ENCODE measurements around the gene BET1. TPM values are rescaled to one million over a fixed set of nuclear protein-coding genes. Genes with fewer than 3 reads are reported as not detected.
"Not testable (repeated sequence)": the region's sequence is repeated elsewhere in the genome, so short reads cannot be mapped to it uniquely, and the experiment has no call there.

Gene BET1
- total RNA-seq, 1 donor from 2014 or later = 2.4 TPM

GRCh38 chr7:94028768-94029167 is 24.6 kb upstream of the BET1 start:
- H3K27ac ChIP-seq = no peak overlapping the region
- DNase-seq (ENCODE audit: low spot score in 2 of 2) = no peak
- intact Hi-C loops (cut with DNase I) = no loop called here

GRCh38 chr7:94026619-94027018 is 22.5 kb upstream of the BET1 start:
- H3K4me1 ChIP-seq; H3K27ac ChIP-seq; intact Hi-C loops (cut with DNase I); H3K4me3 ChIP-seq; DNase-seq (ENCODE audit: low spot score in 2 of 2); H3K9me3 ChIP-seq; H3K36me3 ChIP-seq; H3K27me3 ChIP-seq: not testable (repeated sequence)

More at GRCh38 chr7:94028768-94029167, 24.6 kb upstream of the BET1 start:
- no peak overlapping the region for H3K4me3 ChIP-seq
- H3K36me3 ChIP-seq = no peaks in the 10 kb centered on the region
- no peaks in the 10 kb centered on the region for H3K27me3 ChIP-seq
- no peak for TF ChIP-seq CTCF (IDR thresholded peaks at IDR 0.05)
- no peaks in the 10 kb centered on the region for H3K9me3 ChIP-seq
- no peaks in the 10 kb centered on the region for H3K4me1 ChIP-seq

GRCh38 chr7:94022550-94022949 is 18.4 kb upstream of the BET1 start:
- H3K36me3 ChIP-seq = no peaks in the 10 kb centered on the region
- no peaks in the 10 kb centered on the region for H3K27me3 ChIP-seq
- no peak overlapping the region for H3K4me3 ChIP-seq
- no peaks in the 10 kb centered on the region for H3K9me3 ChIP-seq
- TF ChIP-seq CTCF (IDR thresholded peaks at IDR 0.05) = no peak
- no peak for DNase-seq (ENCODE audit: low spot score in 2 of 2)
- H3K4me1 ChIP-seq = no peaks in the 10 kb centered on the region
- intact Hi-C loops (cut with DNase I) = no loop called here
- H3K27ac ChIP-seq = no peak overlapping the region

- no peaks in the 10 kb centered on the region for H3K27me3 ChIP-seq
- no peak overlapping the region for H3K4me3 ChIP-seq
- H3K27ac ChIP-seq = no peak overlapping the region
- no peaks in the 10 kb centered on the region for H3K9me3 ChIP-seq
- TF ChIP-seq CTCF (IDR thresholded peaks at IDR 0.05) = no peak
- no peaks in the 10 kb centered on the region for H3K36me3 ChIP-seq
- no peaks in the 10 kb centered on the region for H3K4me1 ChIP-seq
- no peak for DNase-seq (ENCODE audit: low spot score in 2 of 2)
- intact Hi-C loops (cut with DNase I) = no loop called here
Observed at GRCh38 chr7:94016786-94017185, 12.6 kb upstream of the BET1 start.

GRCh38 chr7:94015538-94015937 is 11.4 kb upstream of the BET1 start:
- Histone ChIP-seq H3K4me3 (no peak overlapping the region), H3K36me3 (no peaks in the 10 kb centered on the region), H3K4me1 (no peaks in the 10 kb centered on the region), H3K9me3 (no peaks in the 10 kb centered on the region), H3K27me3 (no peaks in the 10 kb centered on the region), H3K27ac (no peak overlapping the region)
- no peak for TF ChIP-seq CTCF (IDR thresholded peaks at IDR 0.05)
- no peak for DNase-seq (ENCODE audit: low spot score in 2 of 2)
- intact Hi-C loops (cut with DNase I) = no loop called here

GRCh38 chr7:94012746-94013145 is 8.6 kb upstream of the BET1 start:
- TF ChIP-seq CTCF (IDR thresholded peaks at IDR 0.05) = no peak
- Histone ChIP-seq H3K27ac (no peak overlapping the region), H3K36me3 (no peaks in the 10 kb centered on the region), H3K4me3 (no peak overlapping the region), H3K4me1 (no peaks in the 10 kb centered on the region), H3K27me3 (no peaks in the 10 kb centered on the region), H3K9me3 (no peaks in the 10 kb centered on the region)
- no peak for DNase-seq (ENCODE audit: low spot score in 2 of 2)
- intact Hi-C loops (cut with DNase I) = no loop called here

All from ascending aorta (tissue), 2 donors.